Heart left ventricle (tissue), 16 donors: ENCODE measurements around the gene PSMD11. TPM values are rescaled to one million over a fixed set of nuclear protein-coding genes. Genes with fewer than 3 reads are reported as not detected.

Source experiments
- ATAC-seq, 4 donors: fragments of 200-7000 bp; cut with Tn5 transposase; one replicate each; pipeline ENCODE4 v1.9.1; 2020 to 2022; ENCODE audit warnings: moderate library complexity in 4 of 4, mild to moderate bottlenecking in 3 of 4, moderate number of reproducible peaks in 1 of 4
- DNase-seq, 5 donors: peaks; one replicate each; pipeline ENCODE4 v3.0.0-alpha.2; 2020
- H3K27ac ChIP-seq, 12 donors: fragments of 200-600 bp; sonication (generic) in 4 of 12; one replicate each; pipeline versions ENCODE4 v1.5.0 to v1.8.0; 2016 to 2022; ENCODE audit warnings: mild to moderate bottlenecking in 2 of 12
- H3K27me3 ChIP-seq, 9 donors: fragments of 200-600 bp; sonication (generic) in 2 of 9; one replicate each; pipeline versions ENCODE4 v1.5.1 to v1.8.0; 2016 to 2022; ENCODE audit warnings: mild to moderate bottlenecking in 3 of 9
- H3K36me3 ChIP-seq, 9 donors: fragments of 200-600 bp; sonication (generic) in 2 of 9; one replicate each; pipeline versions ENCODE4 v1.5.0 to v1.8.0; 2018 to 2022; ENCODE audit warnings: mild to moderate bottlenecking in 2 of 9
- H3K4me1 ChIP-seq, 12 donors: fragments of 200-600 bp; sonication (generic) in 4 of 12; one replicate each; pipeline versions ENCODE4 v1.5.0 to v1.8.0; 2016 to 2022; ENCODE audit warnings: mild to moderate bottlenecking in 3 of 12
- H3K4me3 ChIP-seq, 12 donors: fragments of 200-600 bp; sonication (generic) in 4 of 12; one replicate each; pipeline versions ENCODE4 v1.5.0 to v1.8.0; 2017 to 2022; ENCODE audit warnings: mild to moderate bottlenecking in 9 of 12, moderate library complexity in 4 of 12
- H3K9me3 ChIP-seq, 12 donors: fragments of 200-600 bp; sonication (generic) in 4 of 12; one replicate each; pipeline versions ENCODE4 v1.5.0 to v1.8.0; 2016 to 2022; ENCODE audit warnings: mild to moderate bottlenecking in 1 of 12
- POLR2A ChIP-seq, 2 donors: fragments of 450-650 bp; IDR thresholded peaks; one replicate each; pipeline ENCODE4 v1.6.1; 2017; ENCODE audit warnings: antibody characterized with exemption in 2 of 2, mild to moderate bottlenecking in 2 of 2, moderate library complexity in 2 of 2
- WGBS, 4 donors: extraction: QIAGEN DNeasy Blood & Tissue Kit in 2 of 4; methylation state at CpG; one replicate each; pipeline versions ENCODE4 v1.1.5 to v1.1.7; 2013 to 2018; 5-methylcytosine and 5-hydroxymethylcytosine counted together
- intact Hi-C, 10 donors: fragments of 100-400 bp; cut with DNase I; formaldehyde crosslinking; loops; one replicate each; pipeline versions ENCODE4 v1.11.1 to v1.14.2; 2022
- polyA plus RNA-seq, 2 donors: library from polyadenylated mRNA; stranded (reverse); fragments of 200-250 nt; gene quantifications; one replicate each; pipeline ENCODE4 v1.2.3, GENCODE V29; 2013
- total RNA-seq, 9 donors: library from RNA; depleted of rRNA in 2 of 9; stranded (reverse); fragments of >200 nt in 2 of 9; fragmentation: NEBNext Ultra II Directional in 3 of 9; extraction: Animal tissue kit (Norgen Biotek cat#: 25700) in 3 of 9; gene quantifications; one replicate each; pipeline versions ENCODE4 v1.1.0 to v1.2.4, GENCODE V29; 2016 to 2023
- TF ChIP-seq, protein P1 (sequence below), 12 donors: fragments of 200-600 bp; sonication (generic) in 4 of 12; IDR thresholded peaks; one replicate each; pipeline versions ENCODE4 v1.5.0 to v1.8.0; 2018 to 2022; ENCODE audit warnings: antibody characterized with exemption in 12 of 12, mild to moderate bottlenecking in 5 of 12
- donor health status: ischemic (EF 13 %, LVEDD 7.1; RV severe dilation, severe dysfunction).
- donor health status: healthy with polysubstance abuse.
- donor health status: DM: no; HTN: yes; CAD: no.
- donor health status: DM: no; HTN: no; CAD: no.
- donor health status: ischemic (EF 25% LVEDD 6.9; RV normal size, moderate dysfunction).
- donor health status: ischemic (EF 25% LVEDD 5.7; RV mildly dilated, moderate dysfunction).
- donor health status: healthy.
- donor health status: DM: yes; HTN: yes; CAD: no.
- donor health status: ischemic (EF 35%, LVEDD 5.7; RV mildly dilated, moderate dysfunction).
- donor health status: nonischemic (EF 11% LVEDD 7.7; RV severe dilation, severe dysfunction).
- donor health status: DM: yes; HTN: yes; CAD: no.
- donor health status: PGD.
- donor health status: ischemic (EF 29% LVEDD 5.4; RV normal size, mild dysfunction).
- donor health status: nonischemic (EF 23%, LVEDD 6.1; RV moderate dilation, normal function).

The PSMD11 gene
- total and polyA plus RNA-seq, 11 donors, result 52.7 to 94.8 (median 72.8) TPM

GRCh38 chr17:32493976-32494513 lies 49.7 kb downstream of the PSMD11 start:
- TF ChIP-seq POLR2A (IDR thresholded peaks at IDR 0.05), result no peak
- TF ChIP-seq, protein P1, sequence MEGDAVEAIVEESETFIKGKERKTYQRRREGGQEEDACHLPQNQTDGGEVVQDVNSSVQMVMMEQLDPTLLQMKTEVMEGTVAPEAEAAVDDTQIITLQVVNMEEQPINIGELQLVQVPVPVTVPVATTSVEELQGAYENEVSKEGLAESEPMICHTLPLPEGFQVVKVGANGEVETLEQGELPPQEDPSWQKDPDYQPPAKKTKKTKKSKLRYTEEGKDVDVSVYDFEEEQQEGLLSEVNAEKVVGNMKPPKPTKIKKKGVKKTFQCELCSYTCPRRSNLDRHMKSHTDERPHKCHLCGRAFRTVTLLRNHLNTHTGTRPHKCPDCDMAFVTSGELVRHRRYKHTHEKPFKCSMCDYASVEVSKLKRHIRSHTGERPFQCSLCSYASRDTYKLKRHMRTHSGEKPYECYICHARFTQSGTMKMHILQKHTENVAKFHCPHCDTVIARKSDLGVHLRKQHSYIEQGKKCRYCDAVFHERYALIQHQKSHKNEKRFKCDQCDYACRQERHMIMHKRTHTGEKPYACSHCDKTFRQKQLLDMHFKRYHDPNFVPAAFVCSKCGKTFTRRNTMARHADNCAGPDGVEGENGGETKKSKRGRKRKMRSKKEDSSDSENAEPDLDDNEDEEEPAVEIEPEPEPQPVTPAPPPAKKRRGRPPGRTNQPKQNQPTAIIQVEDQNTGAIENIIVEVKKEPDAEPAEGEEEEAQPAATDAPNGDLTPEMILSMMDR (IDR thresholded peaks at IDR 0.05), result no peak
- no peaks in the 10 kb centered on the region for H3K9me3 ChIP-seq
- peak in 1 of 5 donors; percentile 23 for DNase-seq
- peaks cover 0 to 6% (median 0%) of the 10 kb centered on the region in 9 donors for H3K36me3 ChIP-seq
- no peaks in the 10 kb centered on the region for H3K27me3 ChIP-seq
- ATAC-seq, result no peak
- peaks cover 0 to 50% (median 23%) of the 10 kb centered on the region in 12 donors for H3K4me1 ChIP-seq
- no peak overlapping the region for H3K27ac ChIP-seq
- no peak overlapping the region for H3K4me3 ChIP-seq
- intact Hi-C loops, result loop anchor here in 2 of 10 donors (10.0 kb wide), 2 partner anchors 101 to 121 kb away; no protein-coding TSS in a partner anchor
- WGBS, 4 donors, result 93 to 95% (median 93%) methylated on average over 6 to 11 of the region's 11 CpGs

GRCh38 chr17:32494621-32495358 lies 50.5 kb downstream of the PSMD11 start:
- peak in 1 of 5 donors; percentile 33 for DNase-seq
- 84 to 88% (median 87%) methylated on average over 29 to 34 of the region's 34 CpGs for WGBS, 4 donors

GRCh38 chr17:32495359-32496231 lies 51.3 kb downstream of the PSMD11 start:
- 12 to 44% (median 32%) methylated on average over 11 to 45 of the region's 45 CpGs for WGBS, 4 donors
- peak; percentile 13 to 79 (median 58) for ATAC-seq
- H3K4me3 ChIP-seq, result peak overlapping the region in 5 of 12 donors; percentile 6 to 18 (median 11)
- peaks cover 0 to 50% (median 23%) of the 10 kb centered on the region in 12 donors for H3K4me1 ChIP-seq
- peak in 4 of 5 donors; percentile 45 to 79 (median 60) for DNase-seq
- no peaks in the 10 kb centered on the region for H3K9me3 ChIP-seq
- intact Hi-C loops, result loop anchor here in 2 of 10 donors (10.0 kb wide), 2 partner anchors 99 to 119 kb away; no protein-coding TSS in a partner anchor
- peak overlapping the region in 9 of 12 donors; percentile 18 to 78 (median 43) for H3K27ac ChIP-seq
- TF ChIP-seq POLR2A (IDR thresholded peaks at IDR 0.05), result no peak
- TF ChIP-seq, protein P1 (IDR thresholded peaks at IDR 0.05), result no peak
- no peaks in the 10 kb centered on the region for H3K27me3 ChIP-seq
- H3K36me3 ChIP-seq, result peaks cover 0 to 4% (median 0%) of the 10 kb centered on the region in 9 donors

More at GRCh38 chr17:32494621-32495358, 50.5 kb downstream of the PSMD11 start:
- no peaks in the 10 kb centered on the region for H3K27me3 ChIP-seq
- no peak for ATAC-seq
- H3K27ac ChIP-seq, result peak overlapping the region in 4 of 12 donors; percentile 43 to 78 (median 60)
- intact Hi-C loops, result loop anchor here in 2 of 10 donors (10.0 kb wide), 2 partner anchors 100 to 120 kb away; no protein-coding TSS in a partner anchor
- H3K4me1 ChIP-seq, result peaks cover 0 to 50% (median 23%) of the 10 kb centered on the region in 12 donors
- no peaks in the 10 kb centered on the region for H3K9me3 ChIP-seq
- peaks cover 0 to 6% (median 0%) of the 10 kb centered on the region in 9 donors for H3K36me3 ChIP-seq
- no peak overlapping the region for H3K4me3 ChIP-seq
- TF ChIP-seq POLR2A (IDR thresholded peaks at IDR 0.05), result no peak
- TF ChIP-seq, protein P1 (IDR thresholded peaks at IDR 0.05), result no peak
